PFSK-1 (cell line): ENCODE measurements around the gene OLIG1.

Experiments
- FOXP2 ChIP-seq: optimal IDR thresholded peaks from 2 replicates; pipeline ENCODE3; 2011; ENCODE audit warnings: borderline replicate concordance, control low read depth, inconsistent platforms; ENCODE audit not compliant: insufficient read depth; ENCODE audit errors: extremely low read length, extremely low read depth
- POLR2AphosphoS5 ChIP-seq: IDR thresholded peaks from 2 replicates; pipeline ENCODE4 v1.6.1; 2012; ENCODE audit warnings: low read depth, mild to moderate bottlenecking, control low read depth, low read length, moderate library complexity
- SIN3A ChIP-seq: IDR thresholded peaks from 2 replicates; pipeline ENCODE4 v1.6.1; 2012; ENCODE audit warnings: mild to moderate bottlenecking, low read length, moderate library complexity, borderline replicate concordance; ENCODE audit not compliant: insufficient read depth
- TAF1 ChIP-seq: IDR thresholded peaks from 2 replicates; pipeline ENCODE4 v1.6.1; 2012; ENCODE audit warnings: low read length, control low read depth, borderline replicate concordance; ENCODE audit not compliant: insufficient read depth
- TF ChIP-seq, protein P1 (sequence below), 2 experiments: IDR thresholded peaks; 2 replicates each; pipeline versions ENCODE4 v1.6.1 to v1.8.0; 2011 to 2012; ENCODE audit warnings: low read depth in 2 of 2, low read length in 2 of 2, control low read depth in 1 of 2, inconsistent platforms in 1 of 2, mild to moderate bottlenecking in 1 of 2, moderate library complexity in 1 of 2; ENCODE audit not compliant: insufficient read depth in 1 of 2

OLIG1 gene

DNA sequence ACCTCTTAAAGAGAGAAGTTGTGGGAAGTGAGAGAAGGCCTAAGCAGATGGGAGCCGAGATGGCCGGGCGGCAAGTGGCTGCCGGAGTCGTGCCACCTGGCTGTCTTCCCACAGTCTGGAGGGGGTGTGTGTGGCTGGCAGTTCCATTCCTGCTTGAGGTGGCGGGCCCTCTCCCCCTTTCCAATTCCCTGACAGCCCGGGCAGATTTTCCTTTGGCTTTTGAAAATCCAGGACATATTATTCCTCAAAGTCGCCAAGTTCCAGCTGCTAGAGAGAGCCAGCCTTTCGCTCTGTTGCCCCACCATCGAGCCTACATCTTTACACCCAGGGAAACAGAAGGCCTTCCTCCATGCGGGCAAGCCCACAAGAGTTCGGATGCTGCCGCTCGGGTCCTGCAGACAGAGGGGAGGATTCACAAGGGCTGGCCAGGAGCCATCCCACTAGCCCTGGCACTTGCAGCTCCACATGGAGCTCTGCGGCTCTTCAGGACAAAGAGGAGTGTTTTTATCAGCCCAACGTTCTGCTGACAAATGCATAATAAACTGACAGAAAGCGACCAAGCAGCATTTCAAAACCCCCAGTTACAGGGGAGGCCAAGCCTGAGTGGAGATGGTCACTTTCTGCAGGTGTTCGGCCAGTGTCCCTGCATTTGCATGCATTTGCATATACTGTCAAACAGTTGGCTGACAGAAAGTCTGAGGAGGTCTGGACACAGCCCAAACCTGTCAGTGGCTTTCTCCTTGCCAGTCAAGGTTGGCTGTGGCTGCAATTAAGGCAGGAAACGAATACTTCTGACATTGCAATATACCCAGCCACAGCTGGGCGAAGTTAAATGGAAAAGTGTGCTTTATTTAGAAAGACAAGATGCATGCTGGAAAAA is 45.9 kb downstream of the OLIG1 start:
- TF ChIP-seq TAF1 (no peak), SIN3A (no peak), POLR2AphosphoS5 (no peak), FOXP2 (no peak)
- TF ChIP-seq, protein P1, sequence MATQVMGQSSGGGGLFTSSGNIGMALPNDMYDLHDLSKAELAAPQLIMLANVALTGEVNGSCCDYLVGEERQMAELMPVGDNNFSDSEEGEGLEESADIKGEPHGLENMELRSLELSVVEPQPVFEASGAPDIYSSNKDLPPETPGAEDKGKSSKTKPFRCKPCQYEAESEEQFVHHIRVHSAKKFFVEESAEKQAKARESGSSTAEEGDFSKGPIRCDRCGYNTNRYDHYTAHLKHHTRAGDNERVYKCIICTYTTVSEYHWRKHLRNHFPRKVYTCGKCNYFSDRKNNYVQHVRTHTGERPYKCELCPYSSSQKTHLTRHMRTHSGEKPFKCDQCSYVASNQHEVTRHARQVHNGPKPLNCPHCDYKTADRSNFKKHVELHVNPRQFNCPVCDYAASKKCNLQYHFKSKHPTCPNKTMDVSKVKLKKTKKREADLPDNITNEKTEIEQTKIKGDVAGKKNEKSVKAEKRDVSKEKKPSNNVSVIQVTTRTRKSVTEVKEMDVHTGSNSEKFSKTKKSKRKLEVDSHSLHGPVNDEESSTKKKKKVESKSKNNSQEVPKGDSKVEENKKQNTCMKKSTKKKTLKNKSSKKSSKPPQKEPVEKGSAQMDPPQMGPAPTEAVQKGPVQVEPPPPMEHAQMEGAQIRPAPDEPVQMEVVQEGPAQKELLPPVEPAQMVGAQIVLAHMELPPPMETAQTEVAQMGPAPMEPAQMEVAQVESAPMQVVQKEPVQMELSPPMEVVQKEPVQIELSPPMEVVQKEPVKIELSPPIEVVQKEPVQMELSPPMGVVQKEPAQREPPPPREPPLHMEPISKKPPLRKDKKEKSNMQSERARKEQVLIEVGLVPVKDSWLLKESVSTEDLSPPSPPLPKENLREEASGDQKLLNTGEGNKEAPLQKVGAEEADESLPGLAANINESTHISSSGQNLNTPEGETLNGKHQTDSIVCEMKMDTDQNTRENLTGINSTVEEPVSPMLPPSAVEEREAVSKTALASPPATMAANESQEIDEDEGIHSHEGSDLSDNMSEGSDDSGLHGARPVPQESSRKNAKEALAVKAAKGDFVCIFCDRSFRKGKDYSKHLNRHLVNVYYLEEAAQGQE (IDR thresholded peaks at IDR 0.05; ENCODE audit: insufficient read depth in 1 of 2, low read depth in 2 of 2, low read length in 2 of 2) = no peak

DNA sequence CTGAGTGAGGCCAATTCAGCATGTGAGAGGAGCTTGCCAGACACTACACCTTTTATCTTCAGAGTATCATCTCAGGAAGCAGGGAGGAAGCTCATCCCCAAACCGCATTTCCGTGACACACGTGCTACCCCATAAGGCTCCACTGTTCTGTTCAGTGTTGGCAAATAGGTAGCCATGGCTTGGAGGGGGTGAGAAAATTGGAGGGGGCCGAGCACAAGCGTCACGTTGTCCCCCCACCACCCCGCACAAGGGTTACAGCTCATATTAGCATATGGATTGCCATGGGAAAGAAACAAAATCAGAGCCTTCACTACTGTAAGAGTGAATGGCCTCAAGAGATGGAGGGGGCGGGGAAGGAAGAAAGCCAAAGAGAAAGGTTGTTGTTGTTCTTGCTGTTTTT is 46.7 kb downstream of the OLIG1 start:
- TF ChIP-seq, protein P1 (IDR thresholded peaks at IDR 0.05; ENCODE audit: insufficient read depth in 1 of 2, low read depth in 2 of 2, low read length in 2 of 2) = no peak
- no peak for TF ChIP-seq SIN3A
- no peak for TF ChIP-seq POLR2AphosphoS5
- TF ChIP-seq TAF1 = no peak
- TF ChIP-seq FOXP2 = no peak

DNA sequence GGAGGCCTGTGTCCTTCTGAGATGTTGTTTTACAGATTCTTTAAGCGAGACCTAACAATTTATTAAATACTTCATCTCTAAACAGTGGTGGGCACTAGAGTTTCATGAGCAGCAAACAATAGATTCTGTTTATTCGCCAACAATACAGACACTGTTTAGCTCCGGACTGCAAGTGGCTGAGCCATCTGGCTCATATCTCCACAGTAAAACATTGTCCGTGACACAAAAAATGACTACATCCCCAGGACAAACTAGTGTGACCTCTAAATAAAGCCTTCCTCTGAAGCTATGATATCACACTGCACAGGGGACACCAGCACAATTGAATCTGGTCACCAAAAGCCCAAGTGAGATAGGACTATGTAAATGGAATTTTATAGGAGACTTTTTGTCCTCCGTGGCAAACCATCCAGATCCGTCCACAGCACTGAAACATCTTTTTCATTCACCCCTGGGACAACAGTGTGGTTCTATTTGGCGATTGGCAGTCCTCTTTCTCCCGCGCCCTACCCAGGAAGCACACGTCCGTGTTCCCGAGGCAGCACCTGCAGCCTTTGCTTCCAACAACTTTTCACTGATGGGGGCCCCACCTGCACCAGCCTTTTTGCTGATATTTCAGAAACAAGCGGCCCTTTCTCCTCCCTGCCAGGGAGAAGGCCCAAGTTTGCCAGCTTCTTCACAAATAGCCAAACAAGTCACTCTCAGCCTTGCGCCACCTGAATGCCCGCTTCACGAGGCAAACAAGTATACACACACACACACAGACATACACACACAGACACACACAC is 47.4 kb downstream of the OLIG1 start:
- TF ChIP-seq TAF1 (no peak), SIN3A (no peak), FOXP2 (no peak), POLR2AphosphoS5 (no peak)
- TF ChIP-seq, protein P1 (IDR thresholded peaks at IDR 0.05; ENCODE audit: insufficient read depth in 1 of 2, low read depth in 2 of 2, low read length in 2 of 2) = no peak
